LoVo (cell line): ENCODE data around the gene CDK5RAP2.
A peak's percentile ranks its signal among the peaks of the same experiment; 100 is the strongest.
"Not testable (repeated sequence)": the region's sequence is repeated elsewhere in the genome, so short reads cannot be mapped to it uniquely, and the experiment has no call there.

Source experiments
- DNase-seq: peaks from one replicate; pipeline ENCODE4 v3.0.0-alpha.2; 2016; ENCODE audit warnings: low spot score

The CDK5RAP2 gene

GRCh38 chr9:120544441-120544840 lies 35.5 kb downstream of the CDK5RAP2 start:
- DNase-seq, result no peak

- DNase-seq, result no peak
Measured at GRCh38 chr9:120542701-120543490, 37.1 kb downstream of the CDK5RAP2 start.

GRCh38 chr9:120541921-120542320 lies 38.0 kb downstream of the CDK5RAP2 start:
- no peak for DNase-seq

GRCh38 chr9:120539951-120540350 lies 40.0 kb downstream of the CDK5RAP2 start:
- no peak for DNase-seq

GRCh38 chr9:120538339-120538738 lies 41.6 kb downstream of the CDK5RAP2 start:
- DNase-seq, result no peak

GRCh38 chr9:120536949-120537640 lies 42.9 kb downstream of the CDK5RAP2 start:
- no peak for DNase-seq

- DNase-seq, result no peak
Measured at GRCh38 chr9:120536094-120536493, 43.9 kb downstream of the CDK5RAP2 start.

GRCh38 chr9:120534266-120534665 lies 45.7 kb downstream of the CDK5RAP2 start:
- DNase-seq, result no peak

GRCh38 chr9:120532891-120533290 lies 47.1 kb downstream of the CDK5RAP2 start:
- no peak for DNase-seq

GRCh38 chr9:120532475-120532874 lies 47.5 kb downstream of the CDK5RAP2 start:
- DNase-seq, result peak; percentile 83

GRCh38 chr9:120531683-120532300 lies 48.2 kb downstream of the CDK5RAP2 start:
- DNase-seq, result no peak

- not testable (repeated sequence) for DNase-seq
Measured at GRCh38 chr9:120530220-120530832, 49.6 kb downstream of the CDK5RAP2 start.

GRCh38 chr9:120528829-120529228 lies 51.1 kb downstream of the CDK5RAP2 start:
- no peak for DNase-seq

GRCh38 chr9:120528327-120528726 lies 51.6 kb downstream of the CDK5RAP2 start:
- no peak for DNase-seq

- DNase-seq, result no peak
Measured at GRCh38 chr9:120526534-120526933, 53.4 kb downstream of the CDK5RAP2 start.

- no peak for DNase-seq
Measured at GRCh38 chr9:120524863-120525262, 55.1 kb downstream of the CDK5RAP2 start.

GRCh38 chr9:120524038-120524437 lies 55.9 kb downstream of the CDK5RAP2 start:
- DNase-seq, result no peak

- DNase-seq, result no peak
Measured at GRCh38 chr9:120522558-120522957, 57.4 kb downstream of the CDK5RAP2 start.

- DNase-seq, result no peak
Measured at GRCh38 chr9:120522032-120522431, 57.9 kb downstream of the CDK5RAP2 start.

- no peak for DNase-seq
Measured at GRCh38 chr9:120521101-120521500, 58.9 kb downstream of the CDK5RAP2 start.

- not testable (repeated sequence) for DNase-seq
Measured at GRCh38 chr9:120515996-120516395, 64.0 kb downstream of the CDK5RAP2 start.

GRCh38 chr9:120515481-120515880 lies 64.5 kb downstream of the CDK5RAP2 start:
- DNase-seq, result not testable (repeated sequence)

- no peak for DNase-seq
Measured at GRCh38 chr9:120514405-120514804, 65.6 kb downstream of the CDK5RAP2 start.
